Testis (tissue), 2 donors: ENCODE data around the gene PAIP2B.

Experiments used
- CTCF ChIP-seq, 3 experiments: fragments of 450-650 bp in 2 of 3; fragments of 200-600 bp in 1 of 3; sonication (generic) in 1 of 3; IDR thresholded peaks; one replicate each; pipeline ENCODE4 v1.5.1; 2016 to 2019; ENCODE audit warnings: antibody characterized with exemption in 3 of 3, mild to moderate bottlenecking in 2 of 3, moderate library complexity in 1 of 3
- POLR2A ChIP-seq: fragments of 450-650 bp; IDR thresholded peaks from one replicate; pipeline ENCODE4 v1.6.1; 2017; ENCODE audit warnings: antibody characterized with exemption, mild to moderate bottlenecking, moderate library complexity

- TF ChIP-seq POLR2A (no peak), CTCF (IDR thresholded peaks at IDR 0.05) (no peak)
These were observed 70.3 kb downstream of the PAIP2B start for GRCh38 chr2:71156573-71156972.
